Uterus (tissue), 4 donors: ENCODE results near the gene SLC26A1. TPM values are rescaled to one million over a fixed set of nuclear protein-coding genes. Genes with fewer than 3 reads are reported as not detected.
"Not testable (repeated sequence)": the region's sequence is repeated elsewhere in the genome, so short reads cannot be mapped to it uniquely, and the experiment has no call there.

Source experiments
- DNase-seq, 2 donors: peaks; one replicate each; pipeline ENCODE4 v3.0.0-alpha.2; 2019 to 2020
- H3K27ac ChIP-seq, 2 donors: fragments of 200-600 bp; sonication (generic); 1 replicate in 1 of 2; 2 replicates in 1 of 2; pipeline ENCODE4 v1.5.1; 2016 to 2018
- H3K27me3 ChIP-seq, 2 donors: fragments of 200-600 bp; sonication (generic); one replicate each; pipeline ENCODE4 v1.5.1; 2018 to 2019; ENCODE audit warnings: control low read depth in 1 of 2
- H3K36me3 ChIP-seq, 2 donors: fragments of 200-600 bp; sonication (generic); one replicate each; pipeline ENCODE4 v1.5.1; 2019; ENCODE audit warnings: control low read depth in 1 of 2
- H3K4me1 ChIP-seq, 2 donors: fragments of 200-600 bp; sonication (generic); one replicate each; pipeline ENCODE4 v1.5.1; 2018 to 2019; ENCODE audit warnings: control low read depth in 1 of 2
- H3K4me3 ChIP-seq, 2 donors: fragments of 200-600 bp; sonication (generic); 1 replicate in 1 of 2; 2 replicates in 1 of 2; pipeline ENCODE4 v1.5.1; 2018 to 2019; ENCODE audit warnings: mild to moderate bottlenecking in 1 of 2
- H3K9me3 ChIP-seq, 2 donors: fragments of 200-600 bp; sonication (generic); one replicate each; pipeline ENCODE4 v1.5.1; 2019; ENCODE audit warnings: control low read depth in 1 of 2
- CTCF ChIP-seq, 4 experiments: fragments of 200-600 bp in 2 of 4; fragments of 450-650 bp in 2 of 4; sonication (generic) in 2 of 4; IDR thresholded peaks; one replicate each; pipeline ENCODE4 v1.5.1; 2016 to 2019; ENCODE audit warnings: antibody characterized with exemption in 4 of 4, mild to moderate bottlenecking in 2 of 4, moderate library complexity in 1 of 4
- POLR2A ChIP-seq, 2 donors: fragments of 450-650 bp; IDR thresholded peaks; one replicate each; pipeline ENCODE4 v1.6.1; 2016; ENCODE audit warnings: antibody characterized with exemption in 2 of 2, mild to moderate bottlenecking in 1 of 2, moderate library complexity in 1 of 2
- intact Hi-C: fragments of 100-400 bp; cut with DNase I; formaldehyde crosslinking; loops from one replicate; pipeline ENCODE4 v1.15.1; 2023; ENCODE audit warnings: low total_unique reads
- total RNA-seq, 4 donors: library from RNA; depleted of rRNA in 3 of 4; stranded (reverse); fragments of >200 nt in 3 of 4; gene quantifications; one replicate each; pipeline versions ENCODE4 v1.1.0 to v1.2.4, GENCODE V29; 2014 to 2023
- donor health status: DM: yes; HTN: yes; CAD: no.

SLC26A1 gene
- total RNA-seq, 4 donors from 2014 or later, result 0.07 to 0.12 TPM; not detected in 2

- DNase-seq, result no peak
- H3K27me3 ChIP-seq, result no peaks in the 10 kb centered on the region
- H3K4me1 ChIP-seq, result no peaks in the 10 kb centered on the region
- no peak overlapping the region for H3K27ac ChIP-seq
- intact Hi-C loops, result no loop called here
- no peaks in the 10 kb centered on the region for H3K36me3 ChIP-seq
- no peak overlapping the region for H3K4me3 ChIP-seq
- H3K9me3 ChIP-seq, result no peaks in the 10 kb centered on the region
- TF ChIP-seq CTCF (IDR thresholded peaks at IDR 0.05) (no peak), POLR2A (IDR thresholded peaks at IDR 0.05) (no peak)
Measured at GRCh38 chr4:945274-946102, 47.7 kb downstream of the SLC26A1 start.

DNA sequence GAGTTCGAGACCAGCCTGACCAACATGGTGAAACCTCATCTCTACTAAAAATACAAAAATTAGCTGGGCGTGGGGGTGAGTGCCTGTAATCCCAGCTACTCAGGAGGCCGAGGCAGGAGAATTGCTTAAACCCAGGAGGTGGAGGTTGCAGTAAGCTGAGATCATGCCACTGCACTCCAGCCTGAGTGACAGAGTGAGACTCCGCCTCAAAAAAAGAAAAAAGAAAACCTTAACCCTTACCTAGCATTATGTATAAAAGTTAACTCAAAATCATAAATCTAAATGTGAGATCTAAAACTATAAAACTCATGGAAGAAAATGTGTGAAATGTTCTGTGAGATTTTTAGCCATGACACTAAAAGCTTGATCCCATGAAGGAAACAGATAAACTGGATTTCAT lies 53.7 kb downstream of the SLC26A1 start:
- H3K27me3 ChIP-seq, H3K4me1 ChIP-seq, DNase-seq, H3K27ac ChIP-seq, H3K36me3 ChIP-seq, H3K4me3 ChIP-seq, intact Hi-C loops, H3K9me3 ChIP-seq: not testable (repeated sequence)

Other genes with a start within 250 kb of the SLC26A1 start
- gene CPLX1, start 167.3 kb downstream of the SLC26A1 start, total RNA-seq, result 10 to 100 TPM in 1 of 4 donors, 1 to 10 TPM in 1, under 1 TPM in 2; 0.14 to 15.1 (median 2.0) TPM
- 1,000 to 10,000 TPM in 1 of 4 donors, 100 to 1,000 TPM in 1, 10 to 100 TPM in 2; 50.6 to 1,098 (median 104) TPM for gene GAK, start 61.1 kb downstream of the SLC26A1 start, total RNA-seq
- 10 to 100 TPM in 3 of 4 donors, 1 to 10 TPM in 1; 9.9 to 39.7 (median 26.3) TPM for gene TMEM175, start 60.9 kb downstream of the SLC26A1 start, total RNA-seq
- 10 to 100 TPM in 2 of 4 donors, 1 to 10 TPM in 2; 1.2 to 12.7 (median 10.1) TPM for gene DGKQ, start 19.8 kb downstream of the SLC26A1 start, total RNA-seq
- gene IDUA, start 6.4 kb downstream of the SLC26A1 start, total RNA-seq, result 10 to 100 TPM in 2 of 4 donors, 1 to 10 TPM in 2; 2.8 to 45.8 (median 9.9) TPM
- 10 to 100 TPM in 2 of 4 donors, 1 to 10 TPM in 2; 2.8 to 24.8 (median 13.9) TPM for gene FGFRL1, start 18.2 kb upstream of the SLC26A1 start, total RNA-seq
- 10 to 100 TPM in 1 of 4 donors, 1 to 10 TPM in 2, under 1 TPM in 1; 0.77 to 13.5 (median 5.2) TPM for gene RNF212, start 120.2 kb upstream of the SLC26A1 start, total RNA-seq
- 100 to 1,000 TPM in 2 of 4 donors, 10 to 100 TPM in 2; 60.6 to 262 (median 115) TPM for gene SPON2, start 179.2 kb upstream of the SLC26A1 start, total RNA-seq